Stimulated activated CD8-positive, alpha-beta memory T cell treated with anti-CD3 and anti-CD28 coated beads, Interleukin-2, amount 100 ng/mL, for 1 hour (primary cell): ENCODE measurements around the gene PODNL1.

Source experiments
- DNase-seq, 2 donors: peaks; one replicate each; pipeline ENCODE4 v3.0.0-alpha.2; 2020; ENCODE audit warnings: low read depth in 2 of 2

The PODNL1 gene

DNA sequence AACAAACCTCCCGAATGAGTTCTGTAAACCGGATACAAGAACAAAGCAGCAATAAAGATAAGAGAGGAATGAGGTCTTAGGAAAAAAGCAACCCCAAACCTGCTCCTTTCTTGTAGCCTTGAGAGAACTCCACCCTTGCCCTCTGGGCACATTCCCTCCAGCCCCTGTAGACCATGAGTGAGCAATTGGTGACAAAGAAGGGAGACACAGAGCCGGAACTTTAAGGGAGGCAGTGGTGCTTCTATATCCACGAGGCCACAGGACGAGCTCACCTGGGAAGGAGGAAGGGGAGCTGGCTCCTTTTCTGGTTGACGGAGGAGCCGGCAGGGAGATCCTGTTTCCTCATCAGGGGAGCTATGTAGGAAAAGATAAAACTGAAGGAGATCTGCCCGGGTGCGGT is 45.3 kb downstream of the PODNL1 start:
- DNase-seq: no peak

DNA sequence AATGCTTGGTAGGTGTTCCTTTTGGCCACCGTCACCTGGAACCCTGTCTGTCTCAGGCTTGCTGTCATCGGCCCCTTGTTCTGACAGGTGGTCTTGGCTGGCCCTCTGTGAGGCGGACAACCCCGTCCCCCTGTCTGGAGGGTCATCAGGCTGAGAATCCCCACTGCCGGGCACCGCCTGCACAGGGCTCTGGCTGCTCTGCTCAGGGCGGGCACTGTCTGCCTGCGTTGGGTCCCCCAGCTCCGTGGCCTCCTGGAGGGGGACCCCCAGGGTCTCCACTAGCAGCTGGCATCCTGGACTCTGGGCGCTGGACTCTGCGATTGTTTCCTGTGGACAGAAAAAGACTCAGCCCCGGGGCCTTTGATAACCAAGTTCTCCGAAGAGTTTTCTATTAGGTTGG is 48.1 kb downstream of the PODNL1 start:
- no peak for DNase-seq

DNA sequence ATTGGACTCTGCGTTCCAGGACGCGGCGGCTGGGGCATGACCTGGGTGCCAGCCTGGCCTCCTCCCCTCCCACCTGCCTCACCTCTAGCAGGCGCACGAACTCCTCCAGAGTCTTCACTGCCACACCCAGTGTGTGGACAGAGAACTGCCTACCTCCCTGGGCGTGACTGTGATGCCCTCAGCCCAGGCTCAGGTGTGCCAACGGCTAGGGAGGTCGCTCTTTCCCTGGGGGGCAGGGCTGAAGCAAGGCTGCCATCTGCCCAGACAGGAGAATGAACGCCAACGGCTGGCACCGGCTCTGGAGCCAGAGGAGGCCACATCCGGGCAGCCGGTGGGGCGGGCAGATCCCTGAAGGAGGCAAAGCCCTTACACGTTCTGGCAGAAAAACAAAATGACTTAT is 49.9 kb downstream of the PODNL1 start:
- DNase-seq: no peak

DNA sequence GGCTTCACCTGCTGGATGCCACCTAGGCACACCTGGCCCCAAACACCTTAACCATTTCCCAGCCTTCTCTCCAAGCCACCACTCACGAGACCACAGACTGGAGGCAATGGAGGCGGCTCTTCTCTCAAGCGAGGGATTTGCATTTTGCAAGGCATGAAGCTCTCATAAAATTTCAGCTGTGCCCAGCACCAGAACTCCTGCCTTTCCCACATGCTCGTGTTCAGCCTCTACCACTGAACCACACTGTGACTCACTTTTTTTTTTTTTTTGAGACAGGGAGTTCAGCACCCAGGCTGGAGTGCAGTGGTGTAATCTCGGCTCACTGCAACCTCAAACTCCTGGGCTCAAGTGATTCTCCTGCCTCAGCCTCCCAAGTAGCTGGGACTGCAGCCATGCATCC is 50.7 kb downstream of the PODNL1 start:
- no peak for DNase-seq

DNA sequence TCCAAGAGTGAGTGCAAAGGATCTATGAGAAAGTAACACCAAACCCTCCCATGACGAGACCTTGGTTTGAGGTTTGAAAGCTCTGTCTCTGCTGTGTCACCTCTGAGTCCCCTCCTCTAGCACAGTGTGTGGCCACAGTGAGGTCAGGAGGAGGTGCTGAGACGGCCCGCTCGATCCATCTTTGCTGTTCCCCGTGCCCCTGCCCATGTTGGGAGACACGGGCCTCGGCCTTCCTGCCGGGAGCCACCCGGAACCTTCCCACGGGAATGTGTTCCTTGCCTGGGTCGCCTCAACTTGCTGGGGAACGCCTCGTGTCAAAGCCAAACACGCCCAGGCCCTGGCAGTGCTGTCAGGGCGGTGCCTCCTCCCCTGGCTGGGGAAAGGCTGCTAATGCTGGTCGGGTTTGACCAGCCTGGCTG is 51.2 kb downstream of the PODNL1 start:
- no peak for DNase-seq

DNA sequence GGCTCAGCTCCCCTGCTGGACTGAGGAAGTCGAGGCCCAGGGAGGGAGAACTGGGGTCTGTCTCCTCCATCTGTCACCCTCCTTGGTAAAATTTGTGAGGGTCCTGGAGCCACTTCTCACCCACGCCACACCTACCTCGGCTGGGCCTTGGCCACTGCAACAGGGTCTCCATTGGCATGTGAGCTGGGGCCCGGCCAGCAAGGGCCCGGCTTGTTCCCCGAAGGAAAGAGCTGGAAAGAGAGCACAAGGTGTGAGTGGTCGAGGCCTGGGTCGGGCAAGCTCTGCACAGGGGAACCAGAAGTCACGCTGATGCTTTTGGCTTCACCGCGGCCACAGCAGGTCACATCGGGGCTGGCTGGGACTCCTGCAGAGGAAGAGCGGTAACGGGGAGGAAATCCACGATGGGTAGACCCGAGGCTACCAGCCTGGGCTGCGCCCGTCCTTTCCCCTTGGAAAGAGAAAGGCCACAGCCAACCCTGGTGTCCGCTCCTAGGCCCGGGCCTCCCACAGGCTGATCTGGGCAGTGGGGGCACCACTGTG is 52.3 kb downstream of the PODNL1 start:
- DNase-seq: no peak

DNA sequence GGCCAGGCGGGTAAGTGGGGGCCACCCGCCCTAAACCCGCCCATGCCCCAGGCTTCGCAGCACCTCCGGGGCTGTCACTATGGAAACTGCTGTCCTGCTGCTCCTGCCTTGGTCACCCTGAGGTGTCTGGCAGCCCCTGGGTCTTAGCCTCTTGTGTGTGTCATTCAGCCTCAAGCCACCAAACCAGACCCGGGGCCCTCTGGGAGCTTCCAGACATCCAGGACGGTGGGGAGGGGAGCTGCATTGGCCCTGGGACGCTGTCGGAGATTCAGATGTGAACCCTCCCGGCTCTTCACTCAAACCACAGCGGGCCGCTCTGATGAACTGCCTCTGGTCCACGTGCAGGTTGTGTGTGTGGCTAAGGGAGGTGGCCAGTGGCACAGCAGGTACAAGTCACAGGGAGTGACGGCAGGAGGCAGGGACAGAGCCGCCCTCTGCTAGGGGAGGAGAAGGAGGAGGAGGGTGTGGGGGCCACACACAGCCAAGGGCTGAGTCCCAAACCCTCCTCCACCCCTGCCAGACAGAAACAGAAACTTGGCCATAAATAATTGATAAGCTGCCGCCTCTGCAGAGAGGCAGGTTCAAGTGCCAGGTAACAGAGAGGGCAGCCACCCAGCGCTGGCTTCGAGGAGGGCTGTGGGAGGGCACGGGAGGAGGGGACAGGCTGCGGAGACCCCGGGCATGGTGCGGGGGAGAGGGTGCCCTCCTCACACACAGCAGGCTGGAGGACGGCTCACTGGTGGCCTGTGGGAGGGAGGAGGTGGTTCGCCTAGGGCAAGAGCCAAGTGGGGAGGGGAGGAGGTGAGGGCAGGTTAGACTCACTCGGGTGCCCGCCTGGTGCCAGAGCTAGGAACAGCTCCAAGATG is 53.3 kb downstream of the PODNL1 start:
- no peak for DNase-seq

DNA sequence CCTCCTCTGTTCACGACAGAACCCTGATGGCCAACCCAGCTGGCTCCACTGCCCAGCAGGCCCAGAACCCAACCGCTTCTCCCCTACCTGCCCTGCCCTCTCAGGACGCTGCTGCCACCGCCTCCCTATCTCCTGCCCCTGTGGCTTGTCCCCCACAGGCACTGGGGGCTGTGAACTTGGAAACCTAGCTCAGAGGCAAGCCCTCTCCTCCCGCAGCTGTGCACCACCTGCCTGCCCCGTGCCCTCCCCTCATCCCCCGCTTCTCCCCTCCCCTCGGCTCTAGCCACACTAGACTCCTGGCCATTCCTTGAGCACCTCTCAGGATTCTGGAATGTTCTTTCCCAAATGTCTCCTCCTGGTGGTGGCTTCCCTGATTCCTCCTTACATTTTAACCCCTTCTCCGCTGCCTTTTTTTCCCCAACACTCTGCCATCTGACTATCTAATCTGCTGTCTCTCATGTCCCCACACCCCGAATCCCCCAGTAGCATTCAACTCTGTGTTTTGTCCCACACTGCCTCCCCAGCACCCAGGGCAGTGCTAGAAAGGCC is 54.6 kb downstream of the PODNL1 start:
- no peak for DNase-seq

DNA sequence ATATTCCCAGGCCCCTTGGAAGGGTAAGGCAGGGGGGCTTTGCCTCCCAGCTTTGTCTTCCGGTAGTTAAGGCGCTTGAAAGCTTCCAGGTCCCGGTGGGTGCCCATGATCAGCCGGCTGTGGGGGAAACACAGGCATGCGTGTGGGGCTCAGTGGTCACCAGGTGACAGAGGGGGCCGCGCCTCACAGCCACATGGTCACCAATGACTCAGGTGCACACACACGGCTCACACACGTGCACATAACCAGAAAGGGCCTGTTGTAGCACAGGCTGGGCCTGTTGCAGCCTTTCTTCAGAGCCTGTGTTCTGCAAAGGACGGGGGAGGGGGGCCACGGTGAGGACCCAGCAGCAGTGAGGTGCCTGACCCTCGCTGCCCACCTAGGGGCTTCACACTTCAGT is 55.4 kb downstream of the PODNL1 start:
- no peak for DNase-seq

DNA sequence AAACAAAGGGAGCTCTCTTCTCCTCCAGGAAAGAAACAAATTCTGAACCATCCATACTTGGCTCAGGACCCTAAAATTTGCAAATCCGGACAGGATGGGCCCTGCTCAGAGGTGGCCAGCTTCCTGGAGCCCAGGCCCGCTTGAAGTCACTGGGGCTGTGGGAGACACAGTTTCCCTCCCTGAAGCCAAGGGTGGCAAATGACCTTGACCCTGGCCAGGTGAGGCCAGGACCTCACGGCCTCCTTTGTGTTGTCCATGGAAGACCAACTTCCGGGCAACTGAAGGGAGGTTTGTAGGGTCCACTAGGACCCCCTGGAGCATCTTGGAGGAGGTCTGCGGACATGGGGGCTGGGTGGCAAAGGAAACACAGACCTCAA is 55.8 kb downstream of the PODNL1 start:
- DNase-seq: no peak

DNA sequence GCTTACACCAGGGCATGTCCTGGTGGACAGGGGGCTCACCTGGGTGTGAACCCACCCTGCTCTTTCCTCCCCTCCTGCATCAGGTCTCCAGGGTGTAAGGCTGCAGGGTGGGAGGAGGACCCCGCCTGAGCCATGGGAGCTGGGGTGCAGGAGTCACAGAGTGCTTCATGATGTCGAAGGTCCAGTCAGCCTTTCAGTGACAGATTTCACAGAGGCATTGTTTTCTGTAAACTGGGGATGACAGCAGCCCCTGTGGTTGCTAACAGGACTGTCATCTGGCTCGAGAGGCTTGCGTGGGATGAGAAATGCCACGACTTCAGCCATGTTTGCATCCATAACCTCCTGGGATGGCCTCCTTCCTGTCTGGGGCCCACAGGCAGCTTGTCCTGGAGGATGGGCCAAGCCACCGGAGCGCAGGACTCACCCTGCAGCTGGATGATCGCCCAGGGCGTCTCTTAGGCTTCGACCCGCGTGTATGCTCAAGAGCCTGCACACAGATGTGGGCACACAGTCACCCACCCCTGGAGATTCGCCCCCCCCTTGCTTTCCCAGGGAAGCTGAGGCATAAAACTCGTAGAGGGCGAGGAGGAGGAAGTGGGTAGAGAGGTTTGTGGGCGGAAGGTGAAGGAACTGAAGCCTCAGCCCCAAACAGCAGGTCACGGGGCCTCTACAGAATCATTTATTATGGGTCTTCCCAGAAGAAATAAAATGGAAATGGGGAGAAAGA is 56.4 kb downstream of the PODNL1 start:
- DNase-seq: no peak

DNA sequence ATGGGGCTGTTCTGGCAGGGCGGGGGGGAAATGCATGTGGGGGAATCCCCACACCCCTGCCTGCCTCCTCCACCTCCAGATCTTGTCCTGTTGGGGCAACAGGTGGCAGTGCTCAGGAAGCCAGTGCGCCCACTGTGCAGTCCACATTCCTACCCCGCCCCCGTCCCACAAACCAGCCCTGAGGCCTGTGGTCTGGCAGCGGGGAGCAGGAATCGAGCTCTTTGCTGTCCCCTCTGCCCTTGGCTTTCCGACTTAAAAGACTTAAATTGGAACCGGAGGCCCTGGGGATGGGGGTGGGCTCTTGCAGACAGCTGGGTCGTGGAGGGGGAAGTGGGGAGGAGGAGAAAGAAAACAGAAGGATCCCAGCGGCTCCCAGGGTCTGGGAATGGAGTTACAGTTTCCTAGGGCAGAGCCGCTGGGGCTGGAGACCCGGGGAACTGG is 56.9 kb downstream of the PODNL1 start:
- DNase-seq: no peak
